ENCODE results near the gene AFG3L2. TPM values are rescaled to one million over a fixed set of nuclear protein-coding genes. Genes with fewer than 3 reads are reported as not detected.
"Not testable (repeated sequence)": the region's sequence is repeated elsewhere in the genome, so short reads cannot be mapped to it uniquely, and the experiment has no call there.

AFG3L2 gene
- total and polyA plus RNA-seq, 4 donors: 22.5 to 55.4 (median 27.6) TPM

GRCh38 chr18:12410747-12411146 lies 33.7 kb upstream of the AFG3L2 start:
- H3K27me3 ChIP-seq (ENCODE audit: control insufficient read depth in 4 of 4, insufficient read depth in 4 of 4, low read length in 3 of 4): not testable (repeated sequence)
- WGBS: 66% methylated on average over 9 of the region's 9 CpGs

DNA sequence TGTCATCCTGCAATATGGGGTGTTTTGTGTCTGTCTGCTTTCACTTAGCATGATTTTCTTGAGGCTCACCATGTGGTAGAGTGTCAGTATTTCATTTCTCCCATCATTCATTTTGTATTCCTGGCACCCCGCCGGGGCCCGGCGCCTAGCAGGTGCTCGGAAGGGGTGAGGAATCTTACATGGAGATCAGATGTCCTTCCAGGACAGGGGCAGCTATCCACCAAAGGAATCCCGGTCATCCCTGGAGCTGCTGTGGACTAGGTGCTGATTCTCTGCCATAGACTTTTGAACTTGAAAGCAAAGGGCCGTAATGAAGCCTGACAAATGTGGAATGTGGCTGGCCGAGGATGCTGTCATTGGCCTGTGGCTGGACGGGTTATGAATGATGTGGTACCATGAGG lies 33.1 kb upstream of the AFG3L2 start:
- no peak for DNase-seq (ENCODE audit: low spot score)
- TF ChIP-seq SP1 (IDR thresholded peaks at IDR 0.05): no peak
- no peak for TF ChIP-seq FOXA1 (IDR thresholded peaks at IDR 0.05)
- TF ChIP-seq HNF4A (conservative IDR thresholded peaks at IDR 0.05): no peak
- no peak for TF ChIP-seq NR2F2 (IDR thresholded peaks at IDR 0.05)
- TF ChIP-seq RAD21 (IDR thresholded peaks at IDR 0.05): no peak
- no peak for TF ChIP-seq GABPA (IDR thresholded peaks at IDR 0.05 in 1 of 2, conservative IDR thresholded peaks at IDR 0.05 in 1 of 2)
- TF ChIP-seq, protein P1, sequence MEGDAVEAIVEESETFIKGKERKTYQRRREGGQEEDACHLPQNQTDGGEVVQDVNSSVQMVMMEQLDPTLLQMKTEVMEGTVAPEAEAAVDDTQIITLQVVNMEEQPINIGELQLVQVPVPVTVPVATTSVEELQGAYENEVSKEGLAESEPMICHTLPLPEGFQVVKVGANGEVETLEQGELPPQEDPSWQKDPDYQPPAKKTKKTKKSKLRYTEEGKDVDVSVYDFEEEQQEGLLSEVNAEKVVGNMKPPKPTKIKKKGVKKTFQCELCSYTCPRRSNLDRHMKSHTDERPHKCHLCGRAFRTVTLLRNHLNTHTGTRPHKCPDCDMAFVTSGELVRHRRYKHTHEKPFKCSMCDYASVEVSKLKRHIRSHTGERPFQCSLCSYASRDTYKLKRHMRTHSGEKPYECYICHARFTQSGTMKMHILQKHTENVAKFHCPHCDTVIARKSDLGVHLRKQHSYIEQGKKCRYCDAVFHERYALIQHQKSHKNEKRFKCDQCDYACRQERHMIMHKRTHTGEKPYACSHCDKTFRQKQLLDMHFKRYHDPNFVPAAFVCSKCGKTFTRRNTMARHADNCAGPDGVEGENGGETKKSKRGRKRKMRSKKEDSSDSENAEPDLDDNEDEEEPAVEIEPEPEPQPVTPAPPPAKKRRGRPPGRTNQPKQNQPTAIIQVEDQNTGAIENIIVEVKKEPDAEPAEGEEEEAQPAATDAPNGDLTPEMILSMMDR (IDR thresholded peaks at IDR 0.05; ENCODE audit: low read depth, low read length, missing input control): no peak

More at GRCh38 chr18:12410747-12411146, 33.7 kb upstream of the AFG3L2 start:
- not testable (repeated sequence) for H3K4me1 ChIP-seq (ENCODE audit: control insufficient read depth in 4 of 4, insufficient read depth in 4 of 4, low read length in 3 of 4); H3K4me3 ChIP-seq (ENCODE audit: low read depth in 1 of 3, low read length in 3 of 3); H3K27ac ChIP-seq (ENCODE audit: low read depth in 1 of 2, low read length in 2 of 2); H3K9ac ChIP-seq (ENCODE audit: low read depth in 1 of 2, low read length in 2 of 2); H3K36me3 ChIP-seq (ENCODE audit: control insufficient read depth in 4 of 4, insufficient read depth in 3 of 4, low read depth in 1 of 4, low read length in 3 of 4); DNase-seq (ENCODE audit: low spot score); H3K9me3 ChIP-seq (ENCODE audit: control insufficient read depth in 4 of 4, low read length in 3 of 4)

GRCh38 chr18:12409469-12409868 lies 32.4 kb upstream of the AFG3L2 start:
- Histone ChIP-seq H3K9me3 (ENCODE audit: control insufficient read depth in 4 of 4, low read length in 3 of 4) (no peaks in the 10 kb centered on the region), H3K27ac (ENCODE audit: low read depth in 1 of 2, low read length in 2 of 2) (no peak overlapping the region), H3K4me3 (ENCODE audit: low read depth in 1 of 3, low read length in 3 of 3) (no peak overlapping the region), H3K4me1 (ENCODE audit: control insufficient read depth in 4 of 4, insufficient read depth in 4 of 4, low read length in 3 of 4) (peaks cover 2 to 8% (median 5%) of the 10 kb centered on the region in 4 donors), H3K9ac (ENCODE audit: low read depth in 1 of 2, low read length in 2 of 2) (no peak overlapping the region), H3K27me3 (ENCODE audit: control insufficient read depth in 4 of 4, insufficient read depth in 4 of 4, low read length in 3 of 4) (peaks cover 0 to 7% (median 4%) of the 10 kb centered on the region in 4 donors), H3K36me3 (ENCODE audit: control insufficient read depth in 4 of 4, insufficient read depth in 3 of 4, low read depth in 1 of 4, low read length in 3 of 4) (no peaks in the 10 kb centered on the region)
- no peak for TF ChIP-seq NR2F2 (IDR thresholded peaks at IDR 0.05)
- no peak for TF ChIP-seq JUND (IDR thresholded peaks at IDR 0.05)
- no peak for TF ChIP-seq FOXA1 (IDR thresholded peaks at IDR 0.05)
- TF ChIP-seq EGR1 (IDR thresholded peaks at IDR 0.05; ENCODE audit: low read depth in 2 of 2): no peak
- TF ChIP-seq, protein P2, sequence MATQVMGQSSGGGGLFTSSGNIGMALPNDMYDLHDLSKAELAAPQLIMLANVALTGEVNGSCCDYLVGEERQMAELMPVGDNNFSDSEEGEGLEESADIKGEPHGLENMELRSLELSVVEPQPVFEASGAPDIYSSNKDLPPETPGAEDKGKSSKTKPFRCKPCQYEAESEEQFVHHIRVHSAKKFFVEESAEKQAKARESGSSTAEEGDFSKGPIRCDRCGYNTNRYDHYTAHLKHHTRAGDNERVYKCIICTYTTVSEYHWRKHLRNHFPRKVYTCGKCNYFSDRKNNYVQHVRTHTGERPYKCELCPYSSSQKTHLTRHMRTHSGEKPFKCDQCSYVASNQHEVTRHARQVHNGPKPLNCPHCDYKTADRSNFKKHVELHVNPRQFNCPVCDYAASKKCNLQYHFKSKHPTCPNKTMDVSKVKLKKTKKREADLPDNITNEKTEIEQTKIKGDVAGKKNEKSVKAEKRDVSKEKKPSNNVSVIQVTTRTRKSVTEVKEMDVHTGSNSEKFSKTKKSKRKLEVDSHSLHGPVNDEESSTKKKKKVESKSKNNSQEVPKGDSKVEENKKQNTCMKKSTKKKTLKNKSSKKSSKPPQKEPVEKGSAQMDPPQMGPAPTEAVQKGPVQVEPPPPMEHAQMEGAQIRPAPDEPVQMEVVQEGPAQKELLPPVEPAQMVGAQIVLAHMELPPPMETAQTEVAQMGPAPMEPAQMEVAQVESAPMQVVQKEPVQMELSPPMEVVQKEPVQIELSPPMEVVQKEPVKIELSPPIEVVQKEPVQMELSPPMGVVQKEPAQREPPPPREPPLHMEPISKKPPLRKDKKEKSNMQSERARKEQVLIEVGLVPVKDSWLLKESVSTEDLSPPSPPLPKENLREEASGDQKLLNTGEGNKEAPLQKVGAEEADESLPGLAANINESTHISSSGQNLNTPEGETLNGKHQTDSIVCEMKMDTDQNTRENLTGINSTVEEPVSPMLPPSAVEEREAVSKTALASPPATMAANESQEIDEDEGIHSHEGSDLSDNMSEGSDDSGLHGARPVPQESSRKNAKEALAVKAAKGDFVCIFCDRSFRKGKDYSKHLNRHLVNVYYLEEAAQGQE (IDR thresholded peaks at IDR 0.05): no peak
- no peak for TF ChIP-seq SP1 (IDR thresholded peaks at IDR 0.05)
- TF ChIP-seq ATF3 (IDR thresholded peaks at IDR 0.05): no peak
- no peak for TF ChIP-seq YY1 (IDR thresholded peaks at IDR 0.05)
- TF ChIP-seq RXRA (IDR thresholded peaks at IDR 0.05): no peak
- no peak for TF ChIP-seq TAF1 (conservative IDR thresholded peaks at IDR 0.05)
- no peak for TF ChIP-seq HNF4G (IDR thresholded peaks at IDR 0.05)
- TF ChIP-seq ZBTB33 (IDR thresholded peaks at IDR 0.05): no peak
- WGBS: 84% methylated on average over 3 of the region's 3 CpGs
- DNase-seq (ENCODE audit: low spot score): no peak

More for the DNA sequence above, 33.1 kb upstream of the AFG3L2 start:
- H3K4me1 ChIP-seq (ENCODE audit: control insufficient read depth in 4 of 4, insufficient read depth in 4 of 4, low read length in 3 of 4): peaks cover 2 to 8% (median 5%) of the 10 kb centered on the region in 4 donors
- no peaks in the 10 kb centered on the region for H3K36me3 ChIP-seq (ENCODE audit: control insufficient read depth in 4 of 4, insufficient read depth in 3 of 4, low read depth in 1 of 4, low read length in 3 of 4)
- peaks cover 0 to 3% (median 2%) of the 10 kb centered on the region in 4 donors for H3K27me3 ChIP-seq (ENCODE audit: control insufficient read depth in 4 of 4, insufficient read depth in 4 of 4, low read length in 3 of 4)
- H3K9ac ChIP-seq (ENCODE audit: low read depth in 1 of 2, low read length in 2 of 2): no peak overlapping the region
- H3K4me3 ChIP-seq (ENCODE audit: low read depth in 1 of 3, low read length in 3 of 3): no peak overlapping the region
- 89% methylated on average over 9 of the region's 9 CpGs for WGBS
- no peak overlapping the region for H3K27ac ChIP-seq (ENCODE audit: low read depth in 1 of 2, low read length in 2 of 2)
- H3K9me3 ChIP-seq (ENCODE audit: control insufficient read depth in 4 of 4, low read length in 3 of 4): no peaks in the 10 kb centered on the region
